ENCODE results near the gene PIGU. TPM values are rescaled to one million over a fixed set of nuclear protein-coding genes. Genes with fewer than 3 reads are reported as not detected.

PIGU gene
- total and polyA plus RNA-seq, 9 of the 15 experiments (the other 6 are each of a cell fraction or from before 2014, with no cell fraction given): 6.5 to 100 (median 28.1) TPM

DNA sequence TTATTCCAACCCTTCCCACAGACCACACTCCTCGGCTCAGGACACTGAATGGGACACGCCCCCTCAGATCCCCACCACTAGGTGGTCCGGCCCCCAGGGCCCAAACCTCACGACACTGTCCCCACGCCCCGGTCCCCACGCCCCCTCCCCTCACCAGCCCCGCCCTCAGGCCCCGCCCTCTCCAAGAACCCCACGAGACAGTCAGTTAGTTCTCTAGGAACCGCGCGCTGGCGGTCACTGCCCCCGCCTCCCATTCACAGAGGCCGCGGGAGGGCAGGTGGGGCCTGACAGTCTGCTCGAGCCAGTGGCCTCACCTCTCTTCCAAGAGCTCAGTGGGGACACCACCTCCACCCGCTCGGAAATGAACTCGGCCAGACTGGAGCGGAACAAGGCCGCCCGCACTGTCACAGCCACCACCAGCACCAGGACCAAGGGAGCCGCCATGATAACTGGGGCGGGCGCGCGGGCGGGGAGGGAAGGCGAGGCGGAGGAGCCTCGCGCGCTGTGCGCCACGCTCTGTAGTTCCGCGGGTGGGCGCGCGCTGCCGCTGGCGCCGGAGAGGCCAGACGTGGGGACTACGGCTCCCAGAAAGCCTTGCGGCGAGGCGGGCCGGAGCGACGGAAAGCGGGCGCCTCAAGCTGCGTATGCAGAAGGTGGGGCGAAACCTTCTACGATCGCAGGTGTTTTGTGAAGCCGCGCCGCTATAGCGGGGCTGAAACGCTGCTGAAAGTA is at the start of gene PIGU (continued):
- TF ChIP-seq POLR2AphosphoS5 (IDR thresholded peaks at IDR 0.05; ENCODE audit: control insufficient read depth, insufficient read depth, low read depth, low read length) (peak; percentile 64; the same call in 1 of the 2 replicates), ZZZ3 (IDR thresholded peaks at IDR 0.05) (no peak)

DNA sequence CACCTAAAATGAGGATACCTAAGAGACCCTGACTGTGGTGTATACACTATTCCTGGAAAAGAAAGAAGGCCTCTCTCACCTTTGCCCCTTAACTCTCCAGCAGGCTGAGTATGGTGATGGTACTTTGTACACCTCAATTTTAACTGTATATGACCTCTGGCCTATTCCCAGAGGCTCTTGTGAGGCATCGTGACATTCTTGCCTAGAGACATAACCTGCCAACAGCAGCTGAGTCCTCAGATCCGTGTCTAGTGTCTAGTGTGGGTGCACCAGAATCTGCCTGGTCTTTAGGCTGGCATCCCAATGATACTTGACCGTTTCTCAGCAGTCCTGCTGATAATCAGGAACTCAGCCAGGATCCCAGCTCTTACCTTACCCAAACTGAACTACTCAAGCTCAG is 47.3 kb upstream of the PIGU start:
- Histone ChIP-seq H3K36me3 (ENCODE audit: control insufficient read depth, insufficient read depth, low read length) (peaks cover 46% of the 10 kb centered on the region; the same call in 2 of the 3 replicates), H3K9me1 (ENCODE audit: control insufficient read depth, insufficient read depth, low read length) (no peaks in the 10 kb centered on the region), H3K9me3 (replicated peaks; ENCODE audit: control insufficient read depth, insufficient read depth, low read depth, low read length) (no peaks in the 10 kb centered on the region), H2AFZ (ENCODE audit: low read depth, low read length) (no peak overlapping the region), H3K79me2 (ENCODE audit: control insufficient read depth, insufficient read depth, low read length) (no peaks in the 10 kb centered on the region), H3K27ac (ENCODE audit: extremely low read depth, low read depth, low read length) (no peak overlapping the region), H3K4me1 (replicated peaks in 1 of 2; ENCODE audit: control insufficient read depth in 2 of 2, insufficient read depth in 2 of 2, low read length in 2 of 2) (no peaks in the 10 kb centered on the region), H3K4me2 (ENCODE audit: insufficient read depth, low read length) (no peak overlapping the region), H3K27me3 (ENCODE audit: control insufficient read depth in 2 of 2, insufficient read depth in 2 of 2, low read length in 2 of 2) (no peaks in the 10 kb centered on the region), H3K4me3 (no peak overlapping the region), H3K9ac (ENCODE audit: insufficient read depth in 1 of 2, low read depth in 2 of 2, low read length in 2 of 2) (0 out of 4 replicates have a peak overlapping the region, but pooled peaks of 1 of the 2 experiments have one; percentile 49), H4K20me1 (replicated peaks; ENCODE audit: control insufficient read depth, insufficient read depth, low read length) (no peaks in the 10 kb centered on the region)
- TF ChIP-seq ZNF23 (CRISPR knock-in tag; IDR thresholded peaks at IDR 0.05) (no peak), CBX1 (IDR thresholded peaks at IDR 0.05; ENCODE audit: low read depth) (no peak), RBM15 (IDR thresholded peaks at IDR 0.05; ENCODE audit: insufficient read depth, low read length) (no peak), KDM1A (IDR thresholded peaks at IDR 0.05) (no peak), NCOA2 (IDR thresholded peaks at IDR 0.05; ENCODE audit: partially characterized antibody in 2 of 2) (no peak), LARP7 (IDR thresholded peaks at IDR 0.05) (no peak), SMARCA4 (IDR thresholded peaks at IDR 0.05) (no peak), KLF16 (IDR thresholded peaks at IDR 0.05) (no peak), FOXK2 (conservative IDR thresholded peaks at IDR 0.05 in 1 of 2, IDR thresholded peaks at IDR 0.05 in 1 of 2; ENCODE audit: low read depth in 2 of 2) (no peak), SMAD2 (IDR thresholded peaks at IDR 0.05; ENCODE audit: low read depth, low read length) (no peak), RBM22 (IDR thresholded peaks at IDR 0.05; ENCODE audit: low read depth, low read length, poor library complexity, severe bottlenecking) (no peak), SMARCA5 (IDR thresholded peaks at IDR 0.05) (no peak)
- TF ChIP-seq, protein P1, sequence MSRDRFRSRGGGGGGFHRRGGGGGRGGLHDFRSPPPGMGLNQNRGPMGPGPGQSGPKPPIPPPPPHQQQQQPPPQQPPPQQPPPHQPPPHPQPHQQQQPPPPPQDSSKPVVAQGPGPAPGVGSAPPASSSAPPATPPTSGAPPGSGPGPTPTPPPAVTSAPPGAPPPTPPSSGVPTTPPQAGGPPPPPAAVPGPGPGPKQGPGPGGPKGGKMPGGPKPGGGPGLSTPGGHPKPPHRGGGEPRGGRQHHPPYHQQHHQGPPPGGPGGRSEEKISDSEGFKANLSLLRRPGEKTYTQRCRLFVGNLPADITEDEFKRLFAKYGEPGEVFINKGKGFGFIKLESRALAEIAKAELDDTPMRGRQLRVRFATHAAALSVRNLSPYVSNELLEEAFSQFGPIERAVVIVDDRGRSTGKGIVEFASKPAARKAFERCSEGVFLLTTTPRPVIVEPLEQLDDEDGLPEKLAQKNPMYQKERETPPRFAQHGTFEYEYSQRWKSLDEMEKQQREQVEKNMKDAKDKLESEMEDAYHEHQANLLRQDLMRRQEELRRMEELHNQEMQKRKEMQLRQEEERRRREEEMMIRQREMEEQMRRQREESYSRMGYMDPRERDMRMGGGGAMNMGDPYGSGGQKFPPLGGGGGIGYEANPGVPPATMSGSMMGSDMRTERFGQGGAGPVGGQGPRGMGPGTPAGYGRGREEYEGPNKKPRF (IDR thresholded peaks at IDR 0.05; ENCODE audit: low read depth, low read length): no peak
- TF ChIP-seq, protein P2, sequence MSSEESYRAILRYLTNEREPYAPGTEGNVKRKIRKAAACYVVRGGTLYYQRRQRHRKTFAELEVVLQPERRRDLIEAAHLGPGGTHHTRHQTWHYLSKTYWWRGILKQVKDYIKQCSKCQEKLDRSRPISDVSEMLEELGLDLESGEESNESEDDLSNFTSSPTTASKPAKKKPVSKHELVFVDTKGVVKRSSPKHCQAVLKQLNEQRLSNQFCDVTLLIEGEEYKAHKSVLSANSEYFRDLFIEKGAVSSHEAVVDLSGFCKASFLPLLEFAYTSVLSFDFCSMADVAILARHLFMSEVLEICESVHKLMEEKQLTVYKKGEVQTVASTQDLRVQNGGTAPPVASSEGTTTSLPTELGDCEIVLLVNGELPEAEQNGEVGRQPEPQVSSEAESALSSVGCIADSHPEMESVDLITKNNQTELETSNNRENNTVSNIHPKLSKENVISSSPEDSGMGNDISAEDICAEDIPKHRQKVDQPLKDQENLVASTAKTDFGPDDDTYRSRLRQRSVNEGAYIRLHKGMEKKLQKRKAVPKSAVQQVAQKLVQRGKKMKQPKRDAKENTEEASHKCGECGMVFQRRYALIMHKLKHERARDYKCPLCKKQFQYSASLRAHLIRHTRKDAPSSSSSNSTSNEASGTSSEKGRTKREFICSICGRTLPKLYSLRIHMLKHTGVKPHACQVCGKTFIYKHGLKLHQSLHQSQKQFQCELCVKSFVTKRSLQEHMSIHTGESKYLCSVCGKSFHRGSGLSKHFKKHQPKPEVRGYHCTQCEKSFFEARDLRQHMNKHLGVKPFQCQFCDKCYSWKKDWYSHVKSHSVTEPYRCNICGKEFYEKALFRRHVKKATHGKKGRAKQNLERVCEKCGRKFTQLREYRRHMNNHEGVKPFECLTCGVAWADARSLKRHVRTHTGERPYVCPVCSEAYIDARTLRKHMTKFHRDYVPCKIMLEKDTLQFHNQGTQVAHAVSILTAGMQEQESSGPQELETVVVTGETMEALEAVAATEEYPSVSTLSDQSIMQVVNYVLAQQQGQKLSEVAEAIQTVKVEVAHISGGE (CRISPR knock-in tag; IDR thresholded peaks at IDR 0.05): no peak
- CTCF ChIA-PET (ENCODE audit: low intra/inter-chr PET ratio): no interaction called here
- POLR2A ChIA-PET: interaction anchor here (1.4 kb wide), 1 partner anchor 11 kb away, joined by 4 read pairs; no protein-coding TSS in a partner anchor
- intact Hi-C loops (cut with micrococcal nuclease): no loop called here
- BruUV-seq (replicated peaks): no TSS peak
- FAIRE-seq (no peak), DNase-seq (ENCODE audit: extremely low read depth in 1 of 4, low spot score in 3 of 4) (no peak), ATAC-seq (no peak)
- WGBS (ENCODE audit: insufficient coverage, low coverage, missing lambda C conversion rate): 84% methylated on average over 3 of the region's 3 CpGs
- in situ Hi-C loops (cut with MboI): no loop called here

Measured in K562 (cell line).